Neuronal stem cell (in vitro differentiated cells): ENCODE data around the gene PNMA8B.

Experiments used
- DNase-seq: peaks from one replicate; pipeline ENCODE4 v3.0.0-alpha.2; 2013; ENCODE audit warnings: low spot score
- H2AFZ ChIP-seq: one replicate; pipeline ENCODE4 v1.6.1; 2013; ENCODE audit warnings: mild to moderate bottlenecking, low read length, inconsistent platforms
- H2AK5ac ChIP-seq: 2 replicates; pipeline ENCODE4 v1.6.1; 2013; ENCODE audit warnings: low read depth, mild to moderate bottlenecking, inconsistent platforms, low read length, moderate library complexity, mixed read lengths
- H2BK120ac ChIP-seq: 2 replicates; pipeline ENCODE4 v1.6.1; 2013; ENCODE audit warnings: low read depth, mild to moderate bottlenecking, inconsistent platforms, low read length, moderate library complexity, mixed read lengths
- H2BK12ac ChIP-seq: one replicate; pipeline ENCODE4 v1.6.1; 2013; ENCODE audit warnings: low read length, inconsistent platforms
- H2BK15ac ChIP-seq: 2 replicates; pipeline ENCODE4 v1.6.1; 2013; ENCODE audit warnings: mild to moderate bottlenecking, low read length, inconsistent platforms, mixed read lengths
- H2BK5ac ChIP-seq: one replicate; pipeline ENCODE4 v1.6.1; 2013; ENCODE audit warnings: inconsistent platforms, mild to moderate bottlenecking, low read length, moderate library complexity
- H3K14ac ChIP-seq: one replicate; pipeline ENCODE4 v1.6.1; 2013; ENCODE audit warnings: low read length, inconsistent platforms
- H3K18ac ChIP-seq: 2 replicates; pipeline ENCODE4 v1.6.1; 2013; ENCODE audit warnings: low read length, inconsistent platforms
- H3K23ac ChIP-seq: 2 replicates; pipeline ENCODE4 v1.6.1; 2013; ENCODE audit warnings: low read depth, mild to moderate bottlenecking, mixed read lengths, low read length, inconsistent platforms; ENCODE audit not compliant: poor library complexity
- H3K27ac ChIP-seq: replicated peaks from 3 replicates; pipeline ENCODE4 v1.5.1; 2013; ENCODE audit warnings: low read length, inconsistent platforms
- H3K27me3 ChIP-seq, 3 experiments: 2 replicates each; pipeline ENCODE4 v1.6.1; 2013; ENCODE audit warnings: low read length in 3 of 3, mild to moderate bottlenecking in 2 of 3, inconsistent platforms in 1 of 3, low read depth in 1 of 3, mixed read lengths in 1 of 3, moderate library complexity in 1 of 3; ENCODE audit not compliant: control insufficient read depth in 3 of 3, insufficient read depth in 3 of 3
- H3K36me3 ChIP-seq, 2 donors: replicated peaks in 1 of 2; 2 replicates each; pipeline ENCODE4 v1.6.1; 2013; ENCODE audit warnings: low read length in 2 of 2; ENCODE audit not compliant: control insufficient read depth in 2 of 2, insufficient read depth in 2 of 2
- H3K4ac ChIP-seq: 2 replicates; pipeline ENCODE4 v1.6.1; 2013; ENCODE audit warnings: inconsistent platforms, mild to moderate bottlenecking, low read length, moderate library complexity
- H3K4me1 ChIP-seq, 2 donors: 1 replicate in 1 of 2; 2 replicates in 1 of 2; pipeline ENCODE4 v1.6.1; 2013; ENCODE audit warnings: low read length in 2 of 2, low read depth in 1 of 2; ENCODE audit not compliant: control insufficient read depth in 2 of 2, insufficient read depth in 1 of 2
- H3K4me2 ChIP-seq: one replicate; pipeline ENCODE4 v1.6.1; 2013; ENCODE audit warnings: mild to moderate bottlenecking, low read length, inconsistent platforms; ENCODE audit not compliant: insufficient read depth, poor library complexity, severe bottlenecking
- H3K4me3 ChIP-seq, 2 donors: 2 replicates each; pipeline ENCODE4 v1.5.1; 2013; ENCODE audit warnings: low read length in 2 of 2, mild to moderate bottlenecking in 2 of 2, inconsistent platforms in 1 of 2, moderate library complexity in 1 of 2
- H3K79me1 ChIP-seq: one replicate; pipeline ENCODE4 v1.6.1; 2013; ENCODE audit warnings: low read depth, mild to moderate bottlenecking, inconsistent platforms, low read length, moderate library complexity
- H3K9ac ChIP-seq: one replicate; pipeline ENCODE4 v1.6.1; 2013; ENCODE audit warnings: mild to moderate bottlenecking, low read depth, low read length, inconsistent platforms; ENCODE audit not compliant: poor library complexity
- H3K9me3 ChIP-seq, 2 donors: replicated peaks in 1 of 2; 2 replicates each; pipeline versions ENCODE3 to v1.6.1; 2013; ENCODE audit warnings: low read length in 2 of 2, mild to moderate bottlenecking in 2 of 2, inconsistent platforms in 1 of 2, low read depth in 1 of 2, mixed read lengths in 1 of 2, moderate library complexity in 1 of 2; ENCODE audit not compliant: control insufficient read depth in 2 of 2, insufficient read depth in 1 of 2
- H4K8ac ChIP-seq: one replicate; pipeline ENCODE4 v1.6.1; 2013; ENCODE audit warnings: low read depth, mild to moderate bottlenecking, inconsistent platforms, low read length, moderate library complexity
- H4K91ac ChIP-seq: one replicate; pipeline ENCODE4 v1.6.1; 2013; ENCODE audit warnings: low read length, low read depth, mild to moderate bottlenecking, inconsistent platforms; ENCODE audit not compliant: poor library complexity
- WGBS, 2 donors: extraction: QIAGEN DNeasy Blood & Tissue Kit; methylation state at CpG; one replicate each; pipeline ENCODE4 v1.1.7; 2013; ENCODE audit warnings: missing lambda C conversion rate in 2 of 2, mixed read lengths in 1 of 2; ENCODE audit not compliant: insufficient read length in 2 of 2, insufficient replicate concordance in 1 of 2; ENCODE audit errors: extremely low coverage in 2 of 2; 5-methylcytosine and 5-hydroxymethylcytosine counted together

PNMA8B gene

DNA sequence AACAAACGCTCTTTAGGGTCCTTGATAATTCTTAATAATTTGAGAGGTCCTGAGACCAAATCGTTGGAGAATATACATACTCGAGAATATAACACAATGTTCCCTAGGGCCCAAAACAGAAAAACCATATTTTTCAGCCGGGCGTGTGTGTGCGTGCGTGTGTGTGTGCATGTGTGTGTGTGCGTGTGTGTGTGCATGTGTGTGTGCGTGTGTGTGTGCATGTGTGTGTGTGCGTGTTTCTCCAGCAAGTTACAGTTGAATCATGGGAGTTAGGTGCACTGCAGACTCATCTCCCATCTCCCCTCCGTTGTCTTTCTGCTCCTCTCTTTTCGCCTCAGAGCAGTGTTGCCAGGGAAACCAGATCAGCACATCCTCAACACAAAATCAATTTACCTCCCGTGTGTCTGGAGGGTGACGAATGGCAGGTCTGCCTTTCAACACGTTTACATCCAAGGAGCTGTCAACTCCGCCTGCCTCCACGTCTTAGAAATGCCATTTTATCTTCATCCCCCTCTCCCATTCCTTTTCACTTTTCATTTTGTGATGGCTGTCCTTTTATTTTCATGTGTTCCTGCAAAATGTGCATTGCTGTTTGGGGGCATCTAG is 8.3 kb upstream of the PNMA8B start:
- no peak overlapping the region for H3K4me2 ChIP-seq
- H3K18ac ChIP-seq, result no peak overlapping the region
- WGBS, 2 donors, result no CpG with 5 or more reads among the region's 17 CpGs
- H3K9me3 ChIP-seq, result no peaks in the 10 kb centered on the region
- no peak overlapping the region for H2AFZ ChIP-seq
- no peak overlapping the region for H3K9ac ChIP-seq
- no peak overlapping the region for H4K8ac ChIP-seq
- H3K79me1 ChIP-seq, result no peaks in the 10 kb centered on the region
- H2BK12ac ChIP-seq, result no peak overlapping the region
- H3K4ac ChIP-seq, result no peak overlapping the region
- H2BK15ac ChIP-seq, result no peak overlapping the region
- H2BK120ac ChIP-seq, result no peak overlapping the region
- H3K27me3 ChIP-seq, result no peaks in the 10 kb centered on the region
- no peak overlapping the region for H2AK5ac ChIP-seq
- no peak overlapping the region for H3K23ac ChIP-seq
- H3K27ac ChIP-seq, result no peak overlapping the region
- no peaks in the 10 kb centered on the region for H3K36me3 ChIP-seq
- H4K91ac ChIP-seq, result no peak overlapping the region
- H3K14ac ChIP-seq, result no peak overlapping the region
- DNase-seq, result no peak
- peak overlapping the region in 1 of 2 donors; percentile 47 for H3K4me3 ChIP-seq
- H2BK5ac ChIP-seq, result no peak overlapping the region
- H3K4me1 ChIP-seq, result peaks cover 2 to 6% of the 10 kb centered on the region in 2 donors

DNA sequence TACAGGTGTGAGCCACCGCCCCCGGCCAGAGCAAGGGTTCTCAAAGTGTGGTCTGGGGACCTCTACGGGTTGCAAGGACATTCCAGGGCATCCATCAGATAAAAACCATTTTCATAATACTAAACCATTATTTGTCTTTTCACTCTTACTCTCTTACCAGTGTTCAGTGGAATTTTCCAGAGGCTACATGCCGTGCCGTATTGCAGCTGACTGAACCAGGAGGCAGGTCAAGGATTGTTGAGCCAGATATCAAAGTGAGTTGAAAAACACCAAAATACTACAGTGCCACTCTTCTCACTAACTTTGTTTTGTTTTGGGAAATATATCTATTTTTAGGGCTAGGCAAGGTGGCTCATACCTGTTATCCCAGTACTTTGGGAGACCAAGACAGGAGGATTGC is 7.2 kb upstream of the PNMA8B start:
- Histone ChIP-seq H3K18ac (no peak overlapping the region), H2AK5ac (no peak overlapping the region), H3K23ac (no peak overlapping the region), H3K4me1 (peaks cover 2 to 6% of the 10 kb centered on the region in 2 donors), H3K9me3 (no peaks in the 10 kb centered on the region), H3K14ac (no peak overlapping the region), H3K36me3 (no peaks in the 10 kb centered on the region), H4K8ac (no peak overlapping the region), H3K27ac (no peak overlapping the region), H3K9ac (no peak overlapping the region), H2BK120ac (no peak overlapping the region), H3K4ac (no peak overlapping the region), H3K4me3 (no peak overlapping the region), H3K4me2 (no peak overlapping the region), H2BK12ac (no peak overlapping the region), H2AFZ (no peak overlapping the region), H3K27me3 (no peaks in the 10 kb centered on the region), H4K91ac (no peak overlapping the region), H2BK15ac (no peak overlapping the region), H3K79me1 (no peaks in the 10 kb centered on the region), H2BK5ac (no peak overlapping the region)
- WGBS, 2 donors, result no CpG with 5 or more reads among the region's 5 CpGs
- no peak for DNase-seq

- Histone ChIP-seq H4K91ac (no peak overlapping the region), H3K9ac (no peak overlapping the region), H3K4me2 (no peak overlapping the region), H3K14ac (no peak overlapping the region), H3K27me3 (peaks cover 0 to 9% (median 6%) of the 10 kb centered on the region in 3 experiments), H3K4me3 (no peak overlapping the region), H3K18ac (no peak overlapping the region), H2BK120ac (no peak overlapping the region), H2AK5ac (no peak overlapping the region), H2BK5ac (no peak overlapping the region), H3K79me1 (no peaks in the 10 kb centered on the region), H2AFZ (no peak overlapping the region), H3K4me1 (peaks cover 12 to 18% of the 10 kb centered on the region in 2 donors), H3K9me3 (peaks cover 0 to 4% of the 10 kb centered on the region in 2 donors), H3K23ac (no peak overlapping the region), H3K27ac (no peak overlapping the region), H3K4ac (no peak overlapping the region), H4K8ac (no peak overlapping the region), H2BK15ac (no peak overlapping the region), H3K36me3 (no peaks in the 10 kb centered on the region), H2BK12ac (no peak overlapping the region)
- DNase-seq, result no peak
- WGBS, 2 donors, result no CpG with 5 or more reads among the region's 4 CpGs
Observed at GRCh38 chr19:46499692-46500091, 4.0 kb upstream of the PNMA8B start.

GRCh38 chr19:46497773-46498172 is 2.1 kb upstream of the PNMA8B start:
- Histone ChIP-seq H3K36me3 (no peaks in the 10 kb centered on the region), H2AFZ (no peak overlapping the region), H2AK5ac (no peak overlapping the region), H2BK12ac (no peak overlapping the region), H4K8ac (no peak overlapping the region), H3K4me1 (peaks cover 13 to 16% of the 10 kb centered on the region in 2 donors), H3K23ac (no peak overlapping the region), H3K79me1 (no peaks in the 10 kb centered on the region), H3K27me3 (peaks cover 0 to 29% (median 21%) of the 10 kb centered on the region in 3 experiments), H3K27ac (no peak overlapping the region), H3K9me3 (peaks cover 0 to 10% of the 10 kb centered on the region in 2 donors), H3K4me2 (no peak overlapping the region), H3K18ac (no peak overlapping the region), H2BK15ac (no peak overlapping the region), H3K4me3 (no peak overlapping the region), H3K9ac (no peak overlapping the region), H2BK5ac (no peak overlapping the region), H2BK120ac (no peak overlapping the region), H3K4ac (no peak overlapping the region), H3K14ac (no peak overlapping the region), H4K91ac (no peak overlapping the region)
- WGBS, 2 donors, result no CpG with 5 or more reads among the region's 8 CpGs
- no peak for DNase-seq
